Measurements from ENCODE around the gene EML4. TPM values are rescaled to one million over a fixed set of nuclear protein-coding genes. Genes with fewer than 3 reads are reported as not detected.
"Not testable (repeated sequence)": the region's sequence is repeated elsewhere in the genome, so short reads cannot be mapped to it uniquely, and the experiment has no call there.

The EML4 gene
- total and polyA plus RNA-seq, 10 of the 15 experiments (the other 5 are each of a cell fraction or from before 2014, with no cell fraction given): 23.1 to 91.3 (median 77.4) TPM

- TF ChIP-seq E4F1 (IDR thresholded peaks at IDR 0.05; ENCODE audit: borderline replicate concordance, partially characterized antibody): no peak
- no peak for TF ChIP-seq NR2F1 (conservative IDR thresholded peaks at IDR 0.05)
- no peak for TF ChIP-seq WRNIP1 (IDR thresholded peaks at IDR 0.05; ENCODE audit: borderline replicate concordance, low read depth, low read length)
- TF ChIP-seq CHD1 (IDR thresholded peaks at IDR 0.05; ENCODE audit: low read depth, low read length): no peak
These were observed 101.6 kb downstream of the EML4 start (continued) for GRCh38 chr2:42270757-42271156.

- in situ Hi-C loops (cut with MboI); H4K20me1 ChIP-seq (ENCODE audit: control insufficient read depth, insufficient read depth); FAIRE-seq; H2AFZ ChIP-seq (ENCODE audit: control insufficient read depth, low read depth, low read length); H3K4me2 ChIP-seq (ENCODE audit: control insufficient read depth, insufficient read depth); intact Hi-C loops (cut with micrococcal nuclease; ENCODE audit: unreplicated experiment); ATAC-seq; H3K27me3 ChIP-seq (replicated peaks in 1 of 2; ENCODE audit: control insufficient read depth in 2 of 2, insufficient read depth in 2 of 2, low read length in 1 of 2); RAD21 ChIA-PET (ENCODE audit: unreplicated experiment); BruUV-seq (replicated peaks); CTCF ChIA-PET; SMC1A ChIA-PET (ENCODE audit: uncharacterized antibody, unreplicated experiment); DNase-seq (ENCODE audit: low read depth, low spot score); H3K9ac ChIP-seq (ENCODE audit: control insufficient read depth, insufficient read depth, low read length); POLR2A ChIA-PET; H3K27ac ChIP-seq (ENCODE audit: control insufficient read depth, insufficient read depth); H3K4me1 ChIP-seq (ENCODE audit: control insufficient read depth, insufficient read depth, low read length); H3K36me3 ChIP-seq (ENCODE audit: control insufficient read depth in 2 of 2, insufficient read depth in 2 of 2, low read length in 1 of 2); H3K79me2 ChIP-seq (ENCODE audit: control insufficient read depth, insufficient read depth, low read length); H3K9me3 ChIP-seq (replicated peaks; ENCODE audit: control insufficient read depth, insufficient read depth, low read length); H3K4me3 ChIP-seq: not testable (repeated sequence)
- WGBS (ENCODE audit: insufficient coverage, insufficient replicate concordance, low lambda C conversion rate, missing lambda C conversion rate): 99% methylated on average over 5 of the region's 5 CpGs
These were observed 102.1 kb downstream of the EML4 start for GRCh38 chr2:42271246-42271645.
